GM18508 (cell line): ENCODE results near the gene PRDM15.

Experiments used
- ATAC-seq: cut with Tn5 transposase; IDR thresholded peaks from one replicate; pipeline ENCODE4 v1.9.1; 2021; ENCODE audit warnings: moderate number of reproducible peaks; ENCODE audit not compliant: insufficient read depth, unreplicated experiment

The PRDM15 gene

GRCh38 chr21:41914358-41914757 is 35.2 kb upstream of the PRDM15 start:
- ATAC-seq = no peak

- ATAC-seq = no peak
Observed at GRCh38 chr21:41913230-41913629, 34.1 kb upstream of the PRDM15 start.

- no peak for ATAC-seq
Observed at GRCh38 chr21:41908829-41909228, 29.7 kb upstream of the PRDM15 start.

- ATAC-seq = no peak
Observed at GRCh38 chr21:41907496-41908258, 28.5 kb upstream of the PRDM15 start.

- ATAC-seq = no peak
Observed at GRCh38 chr21:41906770-41907169, 27.6 kb upstream of the PRDM15 start.

GRCh38 chr21:41903559-41904351 is 24.6 kb upstream of the PRDM15 start:
- ATAC-seq = no peak

GRCh38 chr21:41902946-41903345 is 23.8 kb upstream of the PRDM15 start:
- no peak for ATAC-seq

GRCh38 chr21:41901782-41902181 is 22.6 kb upstream of the PRDM15 start:
- ATAC-seq = no peak

- no peak for ATAC-seq
Observed at GRCh38 chr21:41901099-41901498, 22.0 kb upstream of the PRDM15 start.

GRCh38 chr21:41900401-41900800 is 21.3 kb upstream of the PRDM15 start:
- ATAC-seq = no peak

GRCh38 chr21:41899426-41900202 is 20.5 kb upstream of the PRDM15 start:
- ATAC-seq = no peak

- no peak for ATAC-seq
Observed at GRCh38 chr21:41898998-41899397, 19.9 kb upstream of the PRDM15 start.

- ATAC-seq = no peak
Observed at GRCh38 chr21:41897700-41898099, 18.6 kb upstream of the PRDM15 start.

- no peak for ATAC-seq
Observed at GRCh38 chr21:41897047-41897669, 18.0 kb upstream of the PRDM15 start.

- no peak for ATAC-seq
Observed at GRCh38 chr21:41895643-41896493, 16.7 kb upstream of the PRDM15 start.

GRCh38 chr21:41894922-41895557 is 15.9 kb upstream of the PRDM15 start:
- no peak for ATAC-seq

GRCh38 chr21:41894511-41894910 is 15.4 kb upstream of the PRDM15 start:
- ATAC-seq = no peak

GRCh38 chr21:41892726-41893125 is 13.6 kb upstream of the PRDM15 start:
- ATAC-seq = no peak

GRCh38 chr21:41891132-41891531 is 12.0 kb upstream of the PRDM15 start:
- ATAC-seq = no peak
